GM21576 (cell line): Measurements from ENCODE around the gene ASCC2.
A peak's percentile ranks its signal among the peaks of the same experiment; 100 is the strongest.
"Not testable (repeated sequence)": the region's sequence is repeated elsewhere in the genome, so short reads cannot be mapped to it uniquely, and the experiment has no call there.

Source experiments
- ATAC-seq: cut with Tn5 transposase; IDR thresholded peaks from one replicate; pipeline ENCODE4 v1.9.1; 2021; ENCODE audit warnings: mild to moderate bottlenecking, moderate library complexity; ENCODE audit not compliant: unreplicated experiment

The ASCC2 gene

GRCh38 chr22:29837741-29838598 is at the start of gene ASCC2:
ASCC2 (minus strand) TSS chr22:29838274; CDS start chr22:29832325, 5,949 bp downstream.
- peak; percentile 91 for ATAC-seq

GRCh38 chr22:29887358-29887757 is 49.3 kb upstream of the ASCC2 start:
- ATAC-seq, result no peak

GRCh38 chr22:29886596-29886995 is 48.5 kb upstream of the ASCC2 start:
- ATAC-seq, result no peak

- no peak for ATAC-seq
Observed at GRCh38 chr22:29885610-29886009, 47.5 kb upstream of the ASCC2 start.

- no peak for ATAC-seq
Observed at GRCh38 chr22:29883775-29884097, 45.7 kb upstream of the ASCC2 start.

- peak; percentile 47 for ATAC-seq
Observed at GRCh38 chr22:29883045-29883774, 45.1 kb upstream of the ASCC2 start, which contains the start of gene MTMR3. MTMR3 (plus strand) TSS chr22:29883174; CDS start chr22:29971060, 87,886 bp downstream.

GRCh38 chr22:29882716-29883044 is 44.6 kb upstream of the ASCC2 start:
- ATAC-seq, result peak; percentile 63

GRCh38 chr22:29879753-29880152 is 41.7 kb upstream of the ASCC2 start:
- no peak for ATAC-seq

GRCh38 chr22:29877620-29878019 is 39.5 kb upstream of the ASCC2 start:
- ATAC-seq, result no peak

GRCh38 chr22:29873943-29874342 is 35.9 kb upstream of the ASCC2 start:
- no peak for ATAC-seq

GRCh38 chr22:29872989-29873388 is 34.9 kb upstream of the ASCC2 start:
- ATAC-seq, result no peak

GRCh38 chr22:29872144-29872893 is 34.2 kb upstream of the ASCC2 start:
- ATAC-seq, result no peak

- ATAC-seq, result no peak
Observed at GRCh38 chr22:29871684-29872083, 33.6 kb upstream of the ASCC2 start.

- ATAC-seq, result no peak
Observed at GRCh38 chr22:29870574-29870973, 32.5 kb upstream of the ASCC2 start.

GRCh38 chr22:29867851-29868250 is 29.8 kb upstream of the ASCC2 start:
- ATAC-seq, result no peak

GRCh38 chr22:29867260-29867659 is 29.2 kb upstream of the ASCC2 start:
- no peak for ATAC-seq

- not testable (repeated sequence) for ATAC-seq
Observed at GRCh38 chr22:29865572-29865971, 27.5 kb upstream of the ASCC2 start.

GRCh38 chr22:29861672-29862297 is 23.7 kb upstream of the ASCC2 start:
- no peak for ATAC-seq

- ATAC-seq, result no peak
Observed at GRCh38 chr22:29860006-29860766, 22.1 kb upstream of the ASCC2 start.

- not testable (repeated sequence) for ATAC-seq
Observed at GRCh38 chr22:29859030-29859429, 21.0 kb upstream of the ASCC2 start.
